HG02885 (cell line): Measurements from ENCODE around the gene HOXD11.
A peak's percentile ranks its signal among the peaks of the same experiment; 100 is the strongest.

ENCODE experiments used
- ATAC-seq: cut with Tn5 transposase; IDR thresholded peaks from one replicate; pipeline ENCODE4 v1.9.1; 2021; ENCODE audit warnings: mild to moderate bottlenecking; ENCODE audit not compliant: unreplicated experiment, poor library complexity

Gene HOXD11

DNA sequence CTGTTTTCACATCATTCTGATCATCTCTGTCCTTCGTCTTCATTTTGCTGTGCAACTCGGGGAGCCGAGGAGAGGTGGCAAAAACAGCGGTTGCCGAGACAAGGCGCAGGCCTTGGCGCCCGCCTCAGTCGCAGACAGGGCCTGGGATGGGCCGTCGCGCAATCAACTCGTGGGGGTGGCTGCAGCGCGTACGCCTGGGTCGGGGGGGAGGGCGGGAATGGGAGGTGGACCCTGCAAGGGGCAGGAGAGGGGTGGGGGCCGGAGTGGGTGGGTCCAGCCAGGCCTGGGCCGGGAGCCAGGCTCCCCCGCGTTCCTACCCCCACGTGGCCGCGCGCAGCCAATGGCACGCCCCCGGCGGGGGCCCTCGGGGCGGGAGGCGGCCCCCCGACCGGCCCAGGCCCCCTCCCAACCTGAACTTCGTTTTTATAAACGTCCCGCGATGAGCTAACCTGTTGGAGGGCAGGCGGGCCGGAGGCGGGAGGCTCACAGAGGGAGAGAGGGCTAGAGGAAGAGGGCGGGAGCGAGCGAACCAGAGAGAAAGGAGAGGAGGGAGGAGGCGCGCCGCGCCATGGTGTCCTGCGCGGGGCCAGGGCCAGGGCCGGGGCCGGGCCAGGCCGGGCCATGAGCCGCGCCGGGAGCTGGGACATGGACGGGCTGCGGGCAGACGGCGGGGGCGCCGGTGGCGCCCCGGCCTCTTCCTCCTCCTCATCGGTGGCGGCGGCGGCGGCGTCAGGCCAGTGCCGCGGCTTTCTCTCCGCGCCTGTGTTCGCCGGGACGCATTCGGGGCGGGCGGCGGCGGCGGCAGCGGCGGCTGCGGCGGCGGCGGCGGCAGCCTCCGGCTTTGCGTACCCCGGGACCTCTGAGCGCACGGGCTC lies 14.6 kb upstream of the HOXD11 start, which contains the start of gene HOXD13:
Gene HOXD13, plus strand, starts transcription at position 452 of the 875 bp plus-strand sequence. Its CDS starts 170 bp downstream, at position 622.
- no peak for ATAC-seq

DNA sequence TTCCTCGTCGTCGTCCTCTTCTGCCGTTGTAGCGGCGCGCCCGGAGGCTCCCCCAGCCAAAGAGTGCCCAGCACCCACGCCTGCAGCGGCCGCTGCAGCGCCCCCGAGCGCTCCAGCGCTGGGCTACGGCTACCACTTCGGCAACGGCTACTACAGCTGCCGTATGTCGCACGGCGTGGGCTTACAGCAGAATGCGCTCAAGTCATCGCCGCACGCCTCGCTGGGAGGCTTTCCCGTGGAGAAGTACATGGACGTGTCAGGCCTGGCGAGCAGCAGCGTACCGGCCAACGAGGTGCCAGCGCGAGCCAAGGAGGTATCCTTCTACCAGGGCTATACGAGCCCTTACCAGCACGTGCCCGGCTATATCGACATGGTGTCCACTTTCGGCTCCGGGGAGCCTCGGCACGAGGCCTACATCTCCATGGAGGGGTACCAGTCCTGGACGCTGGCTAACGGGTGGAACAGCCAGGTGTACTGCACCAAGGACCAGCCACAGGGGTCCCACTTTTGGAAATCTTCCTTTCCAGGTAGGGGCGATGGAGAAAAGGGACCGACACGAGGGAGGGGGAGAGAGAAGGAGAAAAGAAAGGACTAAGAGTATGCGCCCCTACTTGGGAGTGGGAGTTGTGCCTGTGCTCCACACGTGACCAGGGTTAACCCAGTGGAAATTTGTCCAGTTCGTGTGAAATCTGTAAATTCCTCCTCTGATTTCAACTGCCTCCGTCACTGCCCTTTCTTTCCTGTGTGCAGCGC lies 13.8 kb upstream of the HOXD11 start:
- ATAC-seq = no peak

DNA sequence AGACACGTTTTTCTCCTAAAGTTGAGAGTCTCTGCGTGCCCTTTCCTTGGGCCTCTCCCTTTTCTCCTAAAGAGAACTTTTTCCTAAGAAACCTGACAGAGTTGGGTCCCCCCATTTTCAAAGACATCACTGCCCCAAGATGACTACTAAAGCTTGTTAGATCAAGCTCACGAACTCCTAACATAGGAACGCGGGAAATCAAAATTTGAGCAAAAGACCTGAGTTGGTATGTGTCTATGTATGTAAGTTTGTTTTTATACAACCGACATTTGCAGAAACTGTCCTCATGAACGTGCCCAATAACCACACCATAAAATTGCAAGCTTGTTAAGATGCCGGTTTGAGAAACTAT lies 13.2 kb upstream of the HOXD11 start:
- no peak for ATAC-seq

DNA sequence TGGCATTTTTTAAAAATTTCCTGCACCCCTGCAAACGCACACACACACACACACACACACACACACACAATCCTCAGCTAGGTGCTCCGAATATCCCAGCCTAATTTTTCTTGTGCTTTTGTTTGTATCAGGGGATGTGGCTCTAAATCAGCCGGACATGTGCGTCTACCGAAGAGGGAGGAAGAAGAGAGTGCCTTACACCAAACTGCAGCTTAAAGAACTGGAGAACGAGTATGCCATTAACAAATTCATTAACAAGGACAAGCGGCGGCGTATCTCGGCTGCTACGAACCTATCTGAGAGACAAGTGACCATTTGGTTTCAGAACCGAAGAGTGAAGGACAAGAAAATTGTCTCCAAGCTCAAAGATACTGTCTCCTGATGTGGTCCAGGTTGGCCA lies 12.7 kb upstream of the HOXD11 start:
- ATAC-seq = no peak

DNA sequence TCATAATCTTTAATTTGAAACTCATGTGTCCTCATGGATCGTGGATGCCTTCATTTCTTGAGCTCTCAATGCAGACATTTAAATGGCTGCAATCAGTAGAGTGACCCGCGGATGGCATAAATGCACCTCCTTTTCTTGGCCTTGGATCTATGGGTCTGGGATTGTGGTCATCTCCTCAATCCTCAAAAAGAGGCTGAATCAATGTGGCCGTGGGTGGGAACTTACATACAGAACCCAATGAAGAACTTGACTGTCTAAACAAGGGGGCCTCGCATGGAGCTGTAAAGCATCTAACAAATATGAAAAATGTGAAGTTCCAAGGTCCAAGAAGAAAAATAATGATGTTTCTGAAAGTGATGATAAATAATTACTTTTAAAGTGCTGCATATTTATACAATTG lies 11.7 kb upstream of the HOXD11 start:
- ATAC-seq = no peak

DNA sequence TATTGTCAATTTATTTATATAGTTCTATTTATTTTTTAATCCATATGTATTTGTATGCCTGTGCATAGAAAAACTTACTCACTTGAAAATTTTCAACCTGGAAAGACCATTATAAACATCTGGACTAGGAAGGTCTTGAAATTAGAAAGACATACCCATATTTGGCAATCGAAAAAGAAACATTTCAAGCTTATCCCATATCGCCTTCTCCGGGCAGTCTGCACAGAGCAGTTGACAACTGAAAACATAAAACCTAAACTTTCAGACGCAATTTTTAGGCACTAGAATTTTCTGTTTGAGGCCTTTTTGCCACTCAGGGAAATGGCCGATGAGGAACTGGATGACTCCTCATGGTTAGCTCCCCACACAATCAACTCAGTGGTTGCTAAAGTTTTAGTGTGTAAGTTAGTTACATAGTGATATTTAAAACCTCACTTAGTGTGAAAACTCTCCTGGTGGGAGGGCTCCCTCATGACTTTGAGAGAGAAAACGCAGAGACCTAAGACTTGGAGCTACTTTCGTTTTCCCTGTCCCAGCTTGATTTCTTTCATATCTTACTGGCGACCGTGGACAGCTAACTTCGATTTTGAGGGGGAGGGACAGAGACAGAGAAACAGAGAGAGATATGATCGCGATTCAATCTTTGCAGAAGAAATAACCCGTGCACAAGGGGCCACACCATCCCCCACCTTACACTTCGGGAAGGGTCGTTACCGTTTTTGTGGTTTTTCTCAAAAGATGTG lies 10.7 kb upstream of the HOXD11 start:
- ATAC-seq = no peak

DNA sequence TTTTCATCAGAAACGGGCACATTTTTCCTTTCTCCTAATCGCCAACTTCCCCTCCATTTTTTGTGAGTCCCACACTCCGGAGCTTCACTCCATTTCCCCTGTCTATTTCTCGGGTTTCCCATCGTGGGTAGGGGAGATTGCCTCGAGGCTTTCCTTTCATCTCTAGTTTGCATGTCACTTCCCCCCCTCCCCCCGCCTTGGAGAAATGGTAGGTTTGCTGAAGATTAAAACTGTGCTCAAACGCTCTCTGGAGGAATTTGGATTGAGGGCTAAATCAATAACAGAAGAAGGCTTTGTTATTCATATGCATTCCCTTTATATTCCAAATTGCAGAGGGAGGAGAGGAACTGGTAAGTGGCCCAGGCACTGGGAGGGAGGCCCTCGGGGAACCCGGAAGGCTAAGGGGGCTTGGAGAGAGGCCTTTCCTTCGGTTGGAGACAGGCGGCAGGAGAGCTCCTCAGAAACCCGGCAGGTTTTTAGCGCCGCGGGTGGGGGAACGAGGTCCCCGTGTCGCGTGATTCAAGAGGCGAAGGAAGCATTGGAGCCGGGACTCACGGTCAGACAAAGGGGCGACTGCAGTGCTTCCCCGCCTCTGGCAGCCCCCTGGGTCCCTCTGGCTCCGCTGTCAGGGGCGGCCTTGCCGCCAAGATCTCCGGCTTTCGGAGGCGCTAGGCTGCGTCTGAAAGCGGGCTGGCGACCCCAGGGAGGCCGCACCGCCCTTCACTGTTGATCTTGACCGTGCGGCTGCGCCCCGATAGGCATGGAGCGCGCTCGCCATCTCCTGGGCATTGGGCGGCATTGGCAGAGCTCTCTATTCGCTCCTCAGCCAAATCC lies 9.9 kb upstream of the HOXD11 start:
- peak; percentile 78 for ATAC-seq

DNA sequence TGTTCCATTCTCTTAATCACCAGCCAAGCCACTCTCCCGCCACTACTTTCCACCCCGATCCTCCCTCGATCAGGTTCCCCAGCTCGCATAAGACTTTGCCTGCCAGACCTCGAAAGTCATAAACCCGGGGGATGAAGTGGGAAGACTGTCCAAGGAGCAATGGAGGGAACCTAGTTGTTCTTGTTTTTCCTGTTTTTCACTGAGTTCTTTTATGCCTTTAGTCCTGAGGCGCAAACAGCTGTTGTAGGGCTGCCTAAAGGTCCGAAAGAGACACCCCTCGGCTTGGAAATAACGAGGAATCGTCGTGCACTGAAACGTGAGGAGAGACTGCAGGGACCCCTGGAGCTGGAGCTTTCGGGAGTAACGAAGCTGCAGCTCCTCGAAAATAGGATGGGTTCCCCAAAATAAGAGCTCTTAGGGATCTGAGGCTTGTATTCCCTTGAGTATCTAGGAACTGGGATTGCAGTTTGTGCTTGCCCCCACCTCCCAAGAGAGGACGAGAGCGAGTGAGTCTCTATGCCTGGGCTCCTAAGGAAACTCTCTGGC lies 9.2 kb upstream of the HOXD11 start:
- no peak for ATAC-seq

DNA sequence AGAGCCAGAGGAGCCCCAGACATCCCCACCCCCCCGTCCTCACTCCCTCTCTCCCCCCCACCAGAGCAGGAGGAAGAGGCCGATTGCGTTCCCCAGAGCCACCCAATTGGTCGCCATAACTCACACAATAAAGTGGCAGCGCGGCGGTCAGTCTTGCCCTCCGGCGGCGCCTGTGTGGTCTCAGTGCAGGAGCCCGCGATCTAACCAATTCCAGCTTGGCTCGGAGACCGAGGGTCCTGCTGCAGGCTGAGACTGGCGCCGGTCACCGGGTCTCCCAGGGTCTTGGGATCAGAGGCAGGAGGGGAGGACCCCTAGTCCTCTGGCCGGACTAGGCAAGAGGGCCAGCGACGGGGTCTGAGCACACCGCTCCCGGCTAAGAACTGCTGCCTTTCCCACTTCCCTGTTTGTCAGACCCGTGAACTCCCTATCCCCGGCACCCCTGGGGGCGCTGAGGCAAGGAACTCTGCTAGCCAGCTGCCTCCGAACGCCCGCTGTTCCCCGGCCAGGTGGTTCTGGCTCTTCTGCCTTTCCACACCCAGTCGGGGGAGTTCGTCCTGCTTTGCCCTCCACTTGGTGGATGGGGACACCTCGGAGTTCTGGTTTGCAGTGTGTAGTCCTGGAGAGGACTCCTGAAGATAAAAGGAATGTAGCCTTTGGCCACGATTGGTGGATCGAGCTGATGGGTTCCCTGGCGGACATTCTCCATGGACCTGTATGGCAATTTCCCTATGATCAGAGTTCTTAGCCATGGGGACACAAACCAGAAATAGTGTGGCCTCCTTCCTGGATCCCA lies 8.5 kb upstream of the HOXD11 start:
- no peak for ATAC-seq

DNA sequence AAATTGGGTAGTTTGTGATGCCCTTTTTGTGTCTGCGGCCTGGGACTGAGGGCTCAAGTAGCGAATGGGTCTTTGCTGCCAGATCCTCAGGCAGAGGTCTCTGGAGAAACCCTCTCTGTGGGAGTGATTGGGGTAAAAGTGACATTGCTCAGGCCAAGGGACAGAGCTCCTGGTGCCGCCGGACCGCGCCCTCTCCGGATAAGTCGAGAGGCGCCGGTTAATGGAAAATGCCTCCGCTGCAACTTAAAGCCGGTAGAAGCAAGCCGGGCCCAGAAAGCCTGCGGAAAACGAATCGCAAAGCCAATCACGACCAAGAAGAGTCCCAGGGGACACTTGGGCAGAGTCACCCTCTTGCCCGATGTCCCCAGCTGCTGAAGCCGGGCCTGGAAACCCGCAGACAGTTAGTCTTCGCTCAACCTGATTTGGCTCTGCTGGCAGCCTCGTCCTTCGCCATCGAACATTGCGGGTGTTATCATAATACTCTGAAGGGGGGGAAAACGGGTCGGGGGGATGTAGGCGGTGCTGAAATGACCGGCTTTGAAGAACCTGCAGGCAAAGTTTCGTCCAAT lies 7.8 kb upstream of the HOXD11 start:
- ATAC-seq = no peak

DNA sequence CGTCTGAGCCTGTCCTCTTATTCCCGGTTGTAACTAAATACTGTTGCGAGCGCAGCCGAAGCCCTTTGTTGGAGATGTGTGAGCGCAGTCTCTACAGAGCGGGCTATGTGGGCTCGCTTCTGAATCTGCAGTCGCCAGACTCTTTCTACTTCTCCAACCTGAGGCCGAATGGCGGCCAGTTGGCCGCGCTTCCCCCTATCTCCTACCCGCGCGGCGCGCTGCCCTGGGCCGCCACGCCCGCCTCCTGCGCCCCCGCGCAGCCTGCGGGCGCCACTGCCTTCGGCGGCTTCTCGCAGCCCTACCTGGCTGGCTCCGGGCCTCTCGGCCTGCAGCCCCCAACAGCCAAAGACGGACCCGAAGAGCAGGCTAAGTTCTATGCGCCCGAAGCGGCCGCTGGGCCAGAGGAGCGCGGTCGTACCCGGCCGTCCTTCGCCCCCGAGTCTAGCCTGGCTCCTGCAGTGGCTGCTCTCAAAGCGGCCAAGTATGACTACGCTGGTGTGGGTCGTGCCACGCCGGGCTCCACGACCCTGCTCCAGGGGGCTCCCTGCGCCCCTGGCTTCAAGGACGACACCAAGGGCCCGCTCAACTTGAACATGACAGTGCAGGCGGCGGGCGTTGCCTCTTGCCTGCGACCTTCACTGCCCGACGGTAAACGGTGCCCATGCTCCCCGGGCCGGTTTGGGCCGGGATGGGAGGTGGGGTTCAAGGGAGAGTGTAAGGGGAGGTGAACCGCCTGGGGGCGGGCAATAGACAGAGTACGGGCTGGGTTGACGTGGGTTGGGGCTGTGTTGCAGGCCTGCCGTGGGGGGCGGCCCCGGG lies 7.1 kb upstream of the HOXD11 start, which contains the start of gene HOXD12:
Gene HOXD12, plus strand, starts transcription at position 68 of the 819 bp plus-strand sequence. Its CDS starts 7 bp downstream, at position 75.
- no peak for ATAC-seq

DNA sequence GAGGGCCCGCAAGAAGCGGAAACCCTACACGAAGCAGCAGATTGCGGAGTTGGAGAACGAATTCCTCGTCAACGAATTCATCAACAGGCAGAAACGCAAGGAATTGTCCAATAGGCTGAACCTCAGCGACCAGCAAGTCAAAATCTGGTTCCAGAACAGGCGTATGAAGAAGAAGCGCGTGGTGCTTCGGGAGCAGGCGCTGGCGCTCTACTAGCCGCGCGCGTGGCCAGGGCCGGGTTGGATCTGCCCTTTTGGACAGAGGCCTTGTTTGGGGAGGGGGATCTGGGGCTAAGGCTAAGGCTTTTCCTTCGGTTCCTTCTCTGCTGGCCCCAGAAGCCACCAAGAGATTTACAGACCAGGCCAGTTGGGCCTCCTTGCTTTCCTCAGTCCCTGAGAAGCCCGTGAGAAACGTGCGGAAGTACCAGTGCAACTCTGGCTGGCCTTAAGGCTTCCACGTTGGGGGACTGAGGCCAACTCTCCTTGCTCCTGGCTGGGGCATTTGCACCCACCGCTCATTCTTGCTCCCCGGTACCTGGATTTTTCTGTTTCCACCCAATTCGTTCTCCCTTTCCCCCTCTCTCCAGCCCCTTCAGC lies 6.4 kb upstream of the HOXD11 start:
- ATAC-seq = no peak

DNA sequence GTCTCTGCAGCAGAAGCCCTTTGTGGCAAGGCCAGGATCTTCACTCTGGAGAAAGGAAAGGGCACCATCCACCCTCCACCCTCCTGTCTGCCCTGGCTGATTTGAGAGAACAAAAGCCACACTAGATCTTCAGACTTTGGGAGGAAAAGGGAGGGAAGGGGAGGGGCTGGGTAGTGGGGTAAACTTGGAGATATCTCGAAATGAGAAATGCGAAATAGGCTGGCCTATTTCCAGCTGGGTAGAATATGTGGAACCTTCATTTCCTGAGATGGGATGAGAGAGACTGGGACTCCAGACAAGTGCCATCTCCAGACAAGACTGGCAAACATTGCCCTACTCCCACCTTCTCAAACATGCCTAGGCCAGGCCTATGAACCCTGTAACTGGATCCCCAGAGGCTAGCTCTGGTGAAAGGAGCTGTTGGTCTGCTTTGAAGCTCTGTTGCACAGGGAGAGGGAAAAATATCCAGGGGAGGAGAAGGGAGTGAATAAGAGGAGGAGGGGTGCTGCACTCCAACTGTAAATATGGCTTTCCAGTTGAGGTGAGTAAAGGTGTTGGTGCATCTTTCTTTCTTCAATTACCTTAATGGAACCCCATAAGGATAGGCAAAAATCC lies 5.8 kb upstream of the HOXD11 start:
- no peak for ATAC-seq

DNA sequence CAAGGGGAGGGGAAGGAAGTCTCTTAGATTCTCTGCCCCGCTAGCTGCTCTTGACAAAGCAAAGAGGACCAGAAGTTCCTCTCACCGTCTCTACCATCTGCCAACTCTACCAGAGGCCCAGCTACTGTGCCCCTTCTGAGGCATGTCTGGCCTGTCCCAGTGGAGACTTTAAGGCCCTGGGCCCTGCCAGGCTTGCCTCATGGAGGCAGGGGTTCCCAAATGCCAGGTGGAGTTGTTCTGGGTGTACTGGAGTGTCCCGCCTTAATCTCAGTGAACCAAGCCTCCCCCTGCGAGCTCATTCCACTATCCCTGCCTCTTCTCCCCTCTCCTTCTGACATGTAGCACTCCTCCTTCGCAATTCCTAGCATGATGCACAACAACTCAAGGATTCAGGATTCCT lies 5.2 kb upstream of the HOXD11 start:
- no peak for ATAC-seq

DNA sequence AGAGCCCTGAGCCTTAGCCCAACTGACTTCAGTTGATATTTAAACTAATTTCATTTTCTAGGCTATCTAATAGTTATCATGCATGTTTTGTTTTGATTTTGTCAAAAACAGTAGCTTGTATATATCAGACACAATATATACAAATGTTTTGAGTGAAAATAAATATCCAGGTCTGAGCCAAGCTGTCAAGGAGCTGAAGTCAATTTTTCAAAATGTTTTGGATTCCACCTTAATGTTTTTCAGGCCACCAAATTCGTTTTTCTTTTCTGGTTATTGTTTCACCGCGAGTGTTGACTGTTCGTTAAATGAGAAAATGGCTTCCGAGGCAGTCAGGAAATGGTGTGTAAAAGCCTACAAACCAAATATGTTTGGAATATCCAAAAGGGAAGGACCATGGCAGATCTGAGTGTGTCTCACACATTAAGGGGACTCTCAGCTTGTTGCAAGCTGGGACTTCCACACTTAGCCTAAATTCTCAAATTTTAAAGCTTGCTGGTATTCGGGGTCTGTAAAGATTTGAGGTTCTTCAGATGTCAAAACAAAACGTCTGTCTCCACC lies 4.7 kb upstream of the HOXD11 start:
- ATAC-seq = no peak

DNA sequence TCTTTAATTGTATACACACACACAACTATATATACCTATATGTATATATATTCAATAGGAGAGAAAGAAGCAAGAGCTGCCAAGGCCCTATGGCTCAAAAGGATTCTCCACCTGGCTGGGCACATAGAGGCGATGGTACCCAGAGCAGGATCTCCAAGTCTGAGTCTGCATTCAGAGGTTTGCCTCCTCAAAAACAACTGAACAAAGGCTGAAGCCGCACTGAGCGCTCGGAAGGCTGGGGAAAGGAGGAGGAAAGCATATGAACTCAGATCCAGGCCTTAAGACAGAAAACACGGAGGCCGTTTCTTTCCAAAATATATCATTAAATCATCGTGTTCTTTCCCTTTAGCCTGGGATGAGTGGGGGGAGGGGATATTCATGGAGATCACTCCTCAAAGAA lies 3.9 kb upstream of the HOXD11 start:
- no peak for ATAC-seq
